Activated CD4-positive, CD25-positive, alpha-beta regulatory T cell treated with anti-CD3 and anti-CD28 coated beads, Interleukin-2, amount 50 U/mL, for 24 hours (primary cell): ENCODE results near the gene NKD1.

Experiments
- ATAC-seq, 2 donors: fragments of 150-1000 bp; cut with Tn5 transposase; one replicate each; pipeline ENCODE4 v1.10.0; 2021; ENCODE audit warnings: mild to moderate bottlenecking in 1 of 2, moderate library complexity in 1 of 2

Gene NKD1

DNA sequence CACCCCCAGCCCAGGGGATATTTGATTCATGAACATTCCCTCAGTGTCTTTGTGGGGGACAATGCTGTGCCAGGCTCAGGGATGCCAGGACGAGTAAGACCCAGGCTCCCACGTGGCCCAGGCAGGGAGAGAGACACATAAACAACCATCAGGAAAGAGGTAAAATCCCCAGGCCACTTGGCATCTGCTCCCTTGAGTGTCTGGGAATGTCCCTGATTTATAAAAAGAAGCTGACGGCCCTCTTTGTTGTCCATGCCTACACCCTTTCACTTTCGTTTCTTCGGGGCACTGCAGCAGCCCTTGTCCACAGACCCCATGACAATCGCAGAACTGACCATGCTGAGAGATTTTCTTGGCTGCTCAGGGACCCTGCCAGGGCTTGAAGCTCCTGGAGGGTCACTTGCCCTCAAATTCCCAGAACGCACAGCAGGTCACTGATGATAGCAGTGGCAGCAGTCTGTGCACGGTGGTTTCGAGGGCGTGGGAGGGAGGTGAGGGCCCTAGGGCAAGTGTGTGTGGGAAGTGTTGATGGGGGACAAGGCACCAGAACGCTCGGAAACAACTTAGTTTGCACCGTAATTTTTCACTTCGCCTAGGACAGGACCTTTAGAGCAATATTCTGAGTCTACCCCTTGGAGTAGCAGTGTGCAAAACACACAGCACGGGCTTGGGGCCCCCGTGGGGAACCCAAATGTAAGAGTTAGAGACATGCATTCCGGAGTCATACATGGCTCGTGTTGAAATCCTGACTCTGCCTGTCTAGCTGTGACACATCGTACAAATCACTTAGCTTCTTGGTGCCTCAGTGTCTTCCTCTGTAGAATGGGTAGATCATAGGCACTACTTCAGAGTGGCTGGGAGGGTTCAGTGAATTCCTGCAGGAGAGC is 149.9 kb downstream of the NKD1 start:
- ATAC-seq = peak; percentile 34 to 54
